Sciatic nerve (tissue), 2 donors: ENCODE measurements around the gene PDF. TPM values are rescaled to one million over a fixed set of nuclear protein-coding genes. Genes with fewer than 3 reads are reported as not detected.
A peak's percentile ranks its signal among the peaks of the same experiment; 100 is the strongest.

Experiments used
- ATAC-seq: fragments of 200-7000 bp; cut with Tn5 transposase; one replicate; pipeline ENCODE4 v1.9.1; 2020; ENCODE audit warnings: mild to moderate bottlenecking, moderate library complexity
- DNase-seq: peaks from one replicate; pipeline ENCODE4 v3.0.0-alpha.2; 2020; ENCODE audit warnings: low spot score
- intact Hi-C: fragments of 100-400 bp; cut with DNase I; formaldehyde crosslinking; loops from one replicate; pipeline ENCODE4 v1.14.2; 2022
- total RNA-seq: library from RNA; stranded (reverse); fragmentation: NEBNext Ultra II Directional; extraction: Animal tissue kit (Norgen Biotek cat#: 25700); gene quantifications from one replicate; pipeline ENCODE4 v1.2.1, GENCODE V29; 2021
- donor health status: DM: no; HTN: no; CAD: no.
- donor health status: DM: no; HTN: no; CAD: no.

The PDF gene
- total RNA-seq, 1 donor from 2014 or later: 6.0 TPM

DNA sequence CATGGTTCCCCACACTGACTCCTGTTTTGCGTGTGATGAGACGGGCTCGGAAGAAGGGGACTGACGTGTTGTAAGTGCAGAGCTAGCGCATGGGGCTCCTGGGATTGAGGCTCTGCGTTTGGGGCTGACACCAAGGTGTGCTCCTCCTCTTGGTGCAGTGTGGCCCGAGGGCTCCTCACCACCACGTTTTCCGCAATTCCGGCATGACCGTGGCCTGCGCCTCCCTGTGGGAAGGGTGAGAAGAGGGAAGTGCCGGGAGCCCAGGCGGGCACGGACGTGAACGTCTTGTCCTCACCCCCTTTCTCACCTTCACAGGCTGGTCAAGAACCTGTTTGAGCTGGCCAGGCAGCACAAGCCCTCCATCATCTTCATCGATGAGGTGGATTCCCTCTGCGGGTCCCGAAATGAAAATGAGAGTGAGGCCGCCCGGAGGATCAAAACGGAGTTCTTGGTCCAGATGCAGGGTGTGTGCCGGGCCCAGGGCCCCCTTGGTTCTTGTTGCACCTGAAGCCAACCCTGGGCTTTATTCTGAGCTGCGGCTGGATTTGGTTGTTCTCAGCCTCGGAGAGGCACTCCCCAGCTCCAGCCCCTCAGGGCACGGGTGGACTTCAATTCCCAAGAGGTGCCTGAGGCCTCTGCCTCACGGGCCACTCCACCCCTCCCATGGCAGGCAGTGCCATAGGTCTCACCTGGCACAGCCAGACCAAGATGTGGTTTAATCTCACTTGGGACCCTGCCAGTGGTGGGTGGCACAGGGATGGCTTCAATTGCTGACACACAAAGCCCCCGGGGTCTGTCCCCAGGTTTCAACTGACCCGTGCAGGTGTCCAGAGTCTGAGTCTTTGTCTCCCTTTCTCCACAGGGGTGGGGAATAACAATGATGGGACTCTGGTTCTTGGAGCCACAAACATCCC lies 10.3 kb downstream of the PDF start:
- intact Hi-C loops: no loop called here
- no peak for ATAC-seq
- no peak for DNase-seq

DNA sequence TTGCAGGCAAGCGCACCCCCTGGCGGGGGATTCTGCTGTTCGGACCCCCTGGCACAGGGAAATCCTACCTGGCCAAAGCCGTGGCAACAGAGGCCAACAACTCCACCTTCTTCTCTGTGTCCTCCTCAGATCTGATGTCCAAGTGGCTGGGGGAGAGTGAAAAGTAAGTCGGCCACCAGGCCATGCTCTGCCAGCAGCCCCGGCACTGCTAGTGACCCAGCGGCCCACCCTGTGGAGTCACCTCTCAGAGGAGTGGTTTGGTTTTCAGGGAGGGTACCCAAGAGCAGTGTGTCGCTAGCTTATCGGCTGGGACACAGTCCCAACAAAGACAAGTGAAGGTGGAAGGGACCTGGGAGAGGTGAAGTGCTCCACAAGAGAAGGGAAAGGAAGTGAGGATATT lies 11.0 kb downstream of the PDF start:
- intact Hi-C loops: no loop called here
- ATAC-seq (no peak), DNase-seq (no peak)

DNA sequence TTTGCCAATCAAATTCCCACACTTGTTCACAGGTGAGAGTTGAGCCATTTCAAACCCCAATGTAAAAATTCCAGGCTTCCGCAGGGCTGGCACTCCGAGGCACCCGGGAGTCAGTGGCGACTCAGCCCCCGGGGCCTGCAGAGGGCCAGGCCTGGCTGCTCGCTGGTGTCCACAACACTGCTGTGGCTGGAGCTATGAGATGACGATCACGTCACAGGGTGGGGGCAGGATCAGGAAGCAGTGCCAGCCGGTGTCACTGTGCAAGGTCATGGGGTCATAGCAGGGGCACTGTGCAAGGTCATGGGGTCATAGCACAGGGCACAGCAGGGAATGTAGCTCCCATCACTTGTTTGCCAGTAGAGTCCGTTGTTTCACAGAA lies 11.5 kb downstream of the PDF start:
- intact Hi-C loops: no loop called here
- no peak for DNase-seq

DNA sequence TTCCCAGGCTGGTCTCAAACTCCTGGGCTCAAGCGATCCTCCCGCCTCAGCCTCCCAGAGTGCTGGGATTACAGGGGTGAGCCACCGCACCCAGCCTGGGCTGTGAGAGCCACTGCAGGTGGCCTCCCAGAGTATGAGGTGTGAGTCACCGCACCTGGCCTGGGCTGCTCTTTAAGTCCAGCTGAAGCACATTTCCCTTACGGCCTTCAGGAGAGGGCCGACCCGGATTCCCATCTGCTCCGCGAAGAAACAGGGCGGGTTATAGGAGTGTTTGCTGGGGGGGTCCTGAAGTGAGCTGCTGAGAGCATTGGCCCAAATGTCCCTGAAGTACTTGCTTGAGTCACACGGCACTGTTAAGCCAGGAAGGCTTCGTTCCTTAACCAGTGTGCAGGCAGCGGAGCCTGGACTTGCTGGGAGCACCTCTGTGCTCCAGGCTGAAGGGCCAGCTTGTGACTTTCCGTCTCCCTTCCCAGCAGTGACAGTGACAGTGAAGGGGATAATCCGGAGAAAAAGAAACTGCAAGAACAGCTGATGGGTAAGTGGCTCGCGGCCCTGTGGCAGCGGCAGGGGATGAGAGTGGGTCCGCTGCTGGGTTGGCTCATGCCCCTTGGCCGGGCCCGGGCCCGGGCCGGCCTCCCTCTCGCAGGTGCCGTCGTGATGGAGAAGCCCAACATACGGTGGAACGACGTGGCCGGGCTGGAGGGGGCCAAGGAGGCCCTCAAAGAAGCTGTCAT lies 12.0 kb downstream of the PDF start:
- DNase-seq (no peak), ATAC-seq (no peak)
- intact Hi-C loops: no loop called here

More for the DNA sequence above, 11.5 kb downstream of the PDF start:
- ATAC-seq: no peak

DNA sequence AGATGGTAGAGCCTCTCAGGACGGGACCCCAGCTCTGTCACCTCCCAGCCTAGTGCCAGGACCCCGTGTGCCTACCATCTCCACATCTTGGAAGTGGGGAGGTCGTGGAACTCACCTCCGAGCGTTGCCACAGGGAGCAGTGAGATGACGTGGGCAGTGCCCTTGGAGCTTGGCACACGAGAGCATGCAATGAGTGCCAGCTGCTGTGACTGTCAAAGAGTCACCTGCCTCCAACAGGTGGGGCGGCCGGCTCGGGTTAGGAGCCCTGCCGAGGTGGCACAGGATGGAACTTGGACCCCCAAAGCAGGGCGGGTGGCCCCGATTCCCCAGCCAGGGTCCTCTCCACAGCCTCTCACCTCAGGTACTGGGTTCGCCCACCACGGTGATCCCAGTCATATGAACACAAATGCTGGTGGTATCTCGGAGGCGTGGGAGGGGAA lies 13.8 kb downstream of the PDF start:
- intact Hi-C loops: no loop called here
- DNase-seq: no peak
- no peak for ATAC-seq

DNA sequence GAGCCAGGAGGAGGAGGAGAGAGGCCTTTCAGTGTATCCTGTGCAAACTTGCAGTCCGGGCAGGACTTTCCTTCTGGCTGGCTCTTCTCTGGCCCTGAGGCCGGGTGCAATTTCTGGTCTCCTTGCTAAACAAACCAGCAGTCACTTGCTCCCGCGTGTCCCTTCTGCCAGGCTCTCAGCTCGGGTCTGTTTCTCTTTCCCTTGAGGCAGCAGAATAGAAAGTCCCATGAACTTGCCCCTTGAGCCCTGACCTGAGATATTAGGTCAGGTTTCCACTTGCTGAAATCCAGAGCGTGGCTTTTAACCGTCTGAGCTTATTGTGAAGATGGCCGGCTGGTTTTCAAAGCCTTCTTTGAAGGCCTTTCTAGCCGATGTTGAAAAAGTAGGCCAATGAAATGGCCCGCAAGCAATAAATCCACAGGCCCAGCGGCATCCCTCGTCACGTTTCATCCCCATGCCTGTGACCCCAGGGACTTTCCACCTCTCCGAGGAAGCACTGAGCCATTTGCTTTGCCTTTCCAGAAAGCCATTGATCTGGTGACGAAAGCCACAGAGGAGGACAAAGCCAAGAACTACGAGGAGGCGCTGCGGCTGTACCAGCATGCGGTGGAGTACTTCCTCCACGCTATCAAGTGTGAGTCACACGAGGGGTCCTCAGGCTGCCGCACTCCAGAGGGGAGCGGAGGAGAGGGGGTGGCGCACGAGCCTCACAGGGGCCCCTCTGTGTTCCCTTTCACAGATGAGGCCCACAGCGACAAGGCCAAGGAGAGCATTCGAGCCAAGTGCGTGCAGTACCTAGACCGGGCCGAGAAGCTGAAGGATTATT lies 14.7 kb downstream of the PDF start:
- DNase-seq (no peak), ATAC-seq (no peak)
- intact Hi-C loops: no loop called here

DNA sequence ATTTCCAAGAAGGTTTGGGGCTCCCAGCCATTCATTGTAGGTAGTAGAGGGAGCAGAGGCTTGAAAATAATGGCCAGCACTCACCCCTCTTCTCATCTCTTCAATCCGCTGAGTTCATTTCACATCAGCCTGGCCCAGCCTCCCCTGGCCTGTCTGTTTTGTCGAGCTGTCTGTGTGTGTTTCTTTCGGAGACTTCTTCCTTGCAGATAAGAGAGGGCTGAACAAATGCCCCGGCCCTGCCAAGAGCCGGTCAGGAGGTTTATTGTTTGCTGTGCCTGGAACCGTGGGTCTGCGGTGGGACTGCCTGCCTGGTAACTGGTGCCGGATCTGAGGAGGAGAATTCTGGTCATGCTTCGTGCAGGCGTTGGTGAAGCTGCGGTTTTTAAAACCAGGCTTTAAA lies 15.9 kb downstream of the PDF start:
- ATAC-seq (no peak), DNase-seq (no peak)
- intact Hi-C loops: no loop called here

DNA sequence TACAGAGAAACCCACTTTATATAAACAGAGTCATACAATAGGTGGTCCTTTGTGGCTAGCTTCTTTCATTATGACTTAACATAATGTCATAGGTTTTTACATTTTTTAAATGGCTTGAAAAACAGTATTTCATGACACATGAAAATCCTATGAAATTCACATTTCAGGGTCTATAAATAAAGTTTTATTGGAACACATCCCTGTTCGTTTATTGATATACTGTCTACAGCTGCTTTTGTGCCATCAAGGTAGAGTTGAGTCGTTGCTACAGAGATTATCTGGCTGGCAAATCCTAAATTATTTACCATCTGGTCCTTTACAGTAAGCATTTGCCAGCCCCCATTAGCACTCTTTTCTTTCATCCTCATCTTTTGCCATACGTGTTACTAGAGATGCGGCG lies 16.9 kb downstream of the PDF start:
- intact Hi-C loops: no loop called here
- no peak for ATAC-seq
- no peak for DNase-seq

DNA sequence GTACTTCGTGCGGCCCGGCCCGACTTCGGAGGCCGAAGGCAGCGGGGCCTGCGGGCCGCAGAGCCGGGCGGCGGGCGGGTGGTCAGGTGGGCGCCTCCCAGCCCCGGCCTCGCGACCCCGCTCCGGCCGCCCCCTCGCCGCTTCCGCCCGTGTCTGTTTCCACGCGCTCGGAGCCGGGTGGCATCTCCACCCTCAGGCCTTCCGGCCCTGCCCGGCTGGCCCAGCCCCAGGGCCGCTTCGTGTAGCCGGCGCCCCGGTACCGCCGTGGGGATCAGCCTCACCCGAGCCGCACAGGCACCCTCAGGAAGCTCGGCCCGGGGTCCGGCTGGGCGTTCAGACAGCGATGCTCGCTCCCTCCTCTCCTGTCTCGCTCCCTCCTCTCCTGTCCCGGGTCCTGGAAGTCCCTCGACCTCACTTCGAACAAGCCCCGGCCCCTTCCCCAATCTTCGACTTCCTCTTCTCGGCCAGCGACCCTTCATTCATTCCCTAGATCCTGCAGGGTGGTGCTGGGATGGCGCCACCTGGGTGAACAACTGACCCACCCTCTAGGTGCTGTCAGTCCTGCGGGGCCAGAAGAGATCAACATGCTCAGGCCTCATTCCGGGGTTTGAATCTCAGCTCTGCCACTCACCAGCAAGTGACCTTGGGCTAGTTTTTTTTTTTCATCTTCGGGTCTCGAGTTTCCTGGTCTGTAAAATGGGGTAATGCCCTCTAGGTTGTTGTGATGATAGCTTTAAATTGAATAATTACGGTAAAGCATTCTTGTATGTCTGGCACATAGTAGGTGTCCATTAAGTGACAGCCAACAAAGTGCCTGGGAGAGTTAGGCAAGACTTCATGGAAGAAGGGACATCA lies 18.6 kb downstream of the PDF start:
- DNase-seq (no peak), ATAC-seq (peak; percentile 4)
- intact Hi-C loops: no loop called here

DNA sequence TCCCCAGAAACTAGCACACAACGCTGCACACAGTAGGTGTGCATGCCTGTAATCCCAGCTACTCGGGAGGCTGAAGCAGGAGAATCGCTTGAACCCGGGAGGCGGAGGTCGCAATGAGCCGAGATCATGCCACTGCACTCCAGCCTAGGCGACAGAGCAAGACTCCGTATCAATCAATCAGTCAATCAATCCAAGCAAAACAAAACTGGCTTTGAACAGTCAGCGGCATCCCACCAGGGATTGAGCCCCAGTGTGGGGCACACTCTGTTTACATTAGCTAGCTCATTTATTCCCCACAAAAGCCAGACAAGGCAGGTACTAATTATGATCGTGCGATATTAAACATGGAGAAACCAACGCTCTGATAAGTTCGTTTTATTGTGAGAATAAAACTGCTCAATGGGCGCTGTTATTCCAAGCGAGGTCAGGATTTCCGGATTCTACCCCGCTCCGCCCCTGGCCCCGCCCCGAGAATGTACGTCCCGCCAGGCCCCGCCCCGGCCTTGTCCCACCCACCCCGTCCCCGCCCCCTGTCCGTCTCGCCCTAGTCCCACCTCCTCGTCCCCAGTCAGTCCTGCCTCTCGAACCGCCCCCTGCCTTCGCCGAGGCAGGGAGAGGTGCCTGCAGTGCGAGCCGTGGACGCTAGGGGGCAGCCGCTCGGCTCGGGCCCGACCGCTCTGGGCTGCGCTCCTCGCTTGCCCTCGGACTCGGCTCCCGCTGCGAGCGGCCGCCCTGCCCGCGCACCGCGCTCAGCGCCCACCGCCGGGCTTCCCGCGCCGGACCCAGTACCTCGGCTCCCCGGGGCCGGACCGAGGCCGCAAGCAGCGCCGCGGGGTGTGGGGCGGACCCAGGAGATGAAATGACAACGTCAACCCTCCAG lies 19.5 kb downstream of the PDF start, which contains the start of gene VPS4A:
TSS of gene VPS4A (plus strand) at position 698 of the 880 bp plus-strand sequence. CDS start at position 860, 162 bp downstream.
- DNase-seq (peak; percentile 98), ATAC-seq (peak; percentile 98)
- intact Hi-C loops: no loop called here

DNA sequence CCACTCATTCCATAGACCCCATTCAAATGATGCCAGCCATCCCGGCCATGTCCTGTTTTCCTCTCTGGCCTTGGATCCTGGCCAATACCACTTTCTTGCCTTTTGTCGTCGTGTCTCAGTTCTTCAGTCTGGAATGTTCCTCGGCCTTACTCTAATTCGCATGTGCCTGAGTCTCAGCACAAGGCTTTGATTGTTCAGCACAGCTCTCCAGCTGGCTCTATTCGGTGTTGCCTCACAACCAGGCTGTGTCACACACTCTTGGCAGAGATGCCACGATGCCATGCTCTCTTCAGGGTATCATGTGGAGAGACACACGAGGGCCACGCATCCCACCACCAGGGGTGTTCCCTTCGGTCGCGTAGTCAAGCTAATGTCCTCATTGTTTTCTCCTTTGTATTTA lies 21.1 kb downstream of the PDF start:
- intact Hi-C loops: no loop called here
- DNase-seq: no peak
- ATAC-seq: peak; percentile 17

DNA sequence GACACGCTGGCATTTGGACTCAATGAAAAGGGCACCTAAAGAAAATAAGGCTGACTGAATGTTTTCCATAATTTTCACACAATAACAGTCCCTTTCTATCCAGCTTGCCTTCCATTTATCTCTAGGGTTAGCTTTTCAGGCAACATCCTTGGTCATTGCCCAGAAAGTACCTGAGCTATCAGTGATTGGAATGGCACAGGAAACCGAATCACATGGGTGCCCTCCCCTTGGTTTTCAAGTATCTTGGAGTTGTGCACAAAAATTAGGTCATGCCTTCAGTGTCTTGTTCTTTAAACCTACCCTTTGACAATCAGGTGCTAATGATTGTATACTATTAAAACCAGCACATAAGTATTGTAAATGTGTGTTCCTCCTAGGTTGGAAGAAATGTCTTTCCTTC lies 22.5 kb downstream of the PDF start:
- intact Hi-C loops: no loop called here
- DNase-seq: no peak
- no peak for ATAC-seq

DNA sequence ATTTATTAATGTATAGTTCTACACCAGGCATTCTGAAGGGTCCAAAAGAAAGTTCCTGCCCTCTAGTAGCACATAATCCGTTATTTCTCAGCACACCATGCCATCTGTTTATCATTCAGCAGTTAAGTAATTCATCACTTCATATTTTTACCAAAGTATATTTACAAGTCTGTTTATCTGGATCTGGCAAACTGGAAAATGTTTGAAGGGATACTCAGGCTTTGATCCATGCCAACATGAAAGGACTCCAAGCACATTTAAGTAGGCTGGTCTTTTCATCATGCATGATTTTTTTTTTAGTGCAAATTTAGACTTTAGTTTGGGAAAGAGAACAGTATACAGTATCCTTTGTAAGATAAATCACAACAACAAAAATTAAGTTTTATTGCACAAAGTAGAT lies 23.3 kb downstream of the PDF start:
- ATAC-seq (no peak), DNase-seq (no peak)
- intact Hi-C loops: no loop called here

DNA sequence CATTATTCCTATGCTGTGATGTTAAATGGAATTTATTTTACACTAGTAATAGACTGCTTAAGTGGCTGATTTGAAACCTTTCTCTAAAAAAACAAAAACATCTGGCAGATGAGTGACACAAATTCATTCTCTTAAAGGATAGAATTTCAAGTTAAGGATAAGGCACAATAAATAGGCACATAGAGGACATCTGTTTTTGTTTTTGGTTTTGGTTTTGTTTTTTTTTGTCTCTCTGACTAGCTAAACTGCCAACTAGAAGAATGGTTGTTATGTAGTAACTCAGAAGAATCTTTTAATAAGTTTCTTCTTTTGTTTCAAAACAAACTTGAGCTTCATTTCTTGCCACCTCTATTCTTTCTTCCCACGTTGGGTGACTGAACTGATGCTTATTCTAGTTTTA lies 24.4 kb downstream of the PDF start:
- no peak for ATAC-seq
- no peak for DNase-seq
- intact Hi-C loops: no loop called here

DNA sequence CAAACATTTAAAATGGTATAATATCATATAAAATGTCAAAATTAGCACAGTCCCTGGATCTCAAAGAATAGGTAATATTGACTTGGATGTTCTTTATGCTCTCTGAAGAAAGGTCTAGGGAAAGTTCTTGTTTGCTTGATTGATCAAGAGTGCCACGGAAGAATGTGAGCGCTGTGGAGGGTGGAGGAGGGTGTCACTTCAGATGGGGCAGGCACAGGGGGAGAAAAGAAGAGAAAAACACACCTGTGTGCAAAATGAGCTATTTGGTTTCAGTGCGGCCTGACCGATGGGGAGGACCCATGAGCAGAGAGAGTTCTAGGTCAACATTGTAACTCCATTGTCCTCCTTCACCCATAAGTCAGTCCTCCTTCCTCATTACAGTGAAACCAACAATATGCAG lies 28.1 kb downstream of the PDF start:
- intact Hi-C loops: no loop called here
- DNase-seq (no peak), ATAC-seq (no peak)

DNA sequence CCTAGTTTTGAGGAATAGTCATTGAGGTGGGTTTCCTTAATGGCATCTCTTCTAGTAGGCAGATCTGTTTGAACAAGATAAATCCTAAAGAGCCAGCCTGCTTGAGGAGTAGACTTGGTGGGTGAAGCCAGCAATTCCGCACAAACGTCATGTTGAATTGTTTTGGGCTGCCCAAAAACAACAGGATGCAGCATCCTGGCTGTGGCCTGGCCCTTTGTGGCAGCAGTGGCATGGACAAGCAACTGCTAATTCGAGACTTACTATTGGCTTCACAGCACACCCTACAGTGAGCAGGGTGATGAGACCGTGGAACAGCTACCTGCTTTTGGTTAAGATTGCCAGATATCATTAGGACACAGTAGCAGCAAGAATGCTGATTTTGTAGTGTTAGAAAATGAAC lies 28.5 kb downstream of the PDF start:
- ATAC-seq: no peak
- DNase-seq: no peak
- intact Hi-C loops: no loop called here

DNA sequence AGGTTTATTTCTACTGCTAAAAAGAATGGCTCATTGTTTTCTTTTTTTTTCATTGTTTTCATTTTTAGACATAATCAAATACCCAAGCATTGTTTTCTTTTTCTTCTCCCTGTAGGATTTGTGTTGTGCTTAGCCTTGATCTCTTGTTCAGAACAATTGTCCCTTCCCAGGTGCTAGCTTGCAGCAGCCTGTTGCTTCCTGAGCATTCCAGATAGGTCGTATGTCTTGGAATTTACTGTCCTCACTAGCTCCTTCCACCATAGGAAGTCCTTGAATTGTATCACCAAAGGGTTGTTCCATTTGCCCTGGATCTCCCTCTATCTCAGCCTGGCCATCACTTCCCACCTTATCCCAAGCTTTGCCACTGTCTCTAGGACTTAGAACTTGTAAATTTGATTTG lies 29.2 kb downstream of the PDF start:
- DNase-seq: no peak
- intact Hi-C loops: no loop called here
- no peak for ATAC-seq

DNA sequence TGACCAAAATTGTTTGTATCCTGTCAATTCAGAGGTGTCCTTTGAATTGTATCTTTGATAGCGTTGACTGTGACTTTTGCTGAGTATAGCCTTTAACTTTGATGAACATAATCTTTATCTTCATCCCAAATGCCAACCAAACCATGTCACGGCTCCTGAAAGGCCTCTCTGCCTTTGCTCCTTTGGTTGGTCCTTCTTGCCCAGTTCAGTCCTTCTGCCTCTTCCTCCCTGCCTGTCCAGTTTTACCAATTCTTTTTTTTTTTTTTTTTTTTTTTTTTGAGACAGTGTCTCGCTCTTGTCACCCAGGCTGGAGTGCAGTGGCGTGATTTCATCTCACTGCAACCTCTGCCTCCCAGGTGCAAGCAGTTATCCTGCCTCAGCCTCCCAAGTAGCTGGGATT lies 32.1 kb downstream of the PDF start:
- DNase-seq (no peak), ATAC-seq (no peak)
- intact Hi-C loops: no loop called here
